GM12878 (cell line): Measurements from ENCODE around the gene ASIP. TPM values are rescaled to one million over a fixed set of nuclear protein-coding genes. Genes with fewer than 3 reads are reported as not detected.

Source experiments
- ATAC-seq: fragments of 200-7000 bp; cut with Tn5 transposase; 3 replicates; pipeline ENCODE4 v1.9.1; 2020; ENCODE audit warnings: mild to moderate bottlenecking, moderate library complexity
- BruUV-seq: library from RNA; stranded (reverse); fragments of 400-500 nt; replicated peaks from 2 replicates; lab custom pipeline; 2021; lab: Mats Ljungman, UMichigan
- CTCF ChIA-PET: fragments of 300-600 bp; sonication (Branson Sonifier 250); formaldehyde crosslinking; extraction: SDS; loops from one replicate; lab custom pipeline; 2021; ENCODE audit warnings: inconsistent platforms; lab: Yijun Ruan, JAX
- POLR2A ChIA-PET: fragments of 350-600 bp; formaldehyde crosslinking; extraction: SDS; loops from one replicate; lab custom pipeline; 2021; ENCODE audit warnings: inconsistent platforms; lab: Charles Lee
- RAD21 ChIA-PET: fragments of 300-600 bp; sonication (Branson Sonifier 250); formaldehyde crosslinking; loops from one replicate; lab custom pipeline; 2023; ENCODE audit warnings: antibody characterized with exemption; ENCODE audit not compliant: unreplicated experiment; lab: Charles Lee
- SMC1A ChIA-PET: fragments of 300-600 bp; sonication (Branson Sonifier 250); formaldehyde crosslinking; loops from one replicate; lab custom pipeline; 2023; ENCODE audit not compliant: unreplicated experiment, uncharacterized antibody; lab: Charles Lee
- DNase-seq: peaks from one replicate; pipeline ENCODE4 v3.0.0-alpha.2; 2011; ENCODE audit warnings: low read depth, low spot score
- FAIRE-seq: peaks from 3 replicates; lab custom pipeline; 2011; peaks lifted over from hg19 to GRCh38; lab: Jason Lieb, UNC
- H2AFZ ChIP-seq: 2 replicates; pipeline ENCODE4 v1.6.0; 2011; ENCODE audit warnings: low read depth, low read length, control low read depth; ENCODE audit not compliant: control insufficient read depth
- H3K27ac ChIP-seq: 2 replicates; pipeline ENCODE4 v1.5.1; 2011; ENCODE audit warnings: control low read depth; ENCODE audit not compliant: control insufficient read depth, insufficient read depth
- H3K27me3 ChIP-seq, 2 experiments: replicated peaks in 1 of 2; 2 replicates each; pipeline versions ENCODE4 v1.6.0 to v1.6.1; 2011; ENCODE audit warnings: low read length in 1 of 2; ENCODE audit not compliant: control insufficient read depth in 2 of 2, insufficient read depth in 2 of 2
- H3K36me3 ChIP-seq, 2 experiments: 2 replicates each; pipeline ENCODE4 v1.5.1; 2011; ENCODE audit warnings: low read length in 1 of 2; ENCODE audit not compliant: control insufficient read depth in 2 of 2, insufficient read depth in 2 of 2
- H3K4me1 ChIP-seq: 2 replicates; pipeline ENCODE4 v1.6.1; 2011; ENCODE audit warnings: mild to moderate bottlenecking, low read length, moderate library complexity, mixed read lengths; ENCODE audit not compliant: control insufficient read depth, insufficient read depth
- H3K4me2 ChIP-seq: 2 replicates; pipeline ENCODE4 v1.6.0; 2011; ENCODE audit warnings: control low read depth; ENCODE audit not compliant: control insufficient read depth, insufficient read depth
- H3K4me3 ChIP-seq: fragments of 200-600 bp; sonication (generic); 2 replicates; pipeline ENCODE4 v1.5.1; 2016
- H3K79me2 ChIP-seq: 2 replicates; pipeline ENCODE4 v1.6.0; 2011; ENCODE audit warnings: low read length; ENCODE audit not compliant: control insufficient read depth, insufficient read depth
- H3K9ac ChIP-seq: 2 replicates; pipeline ENCODE4 v1.8.0; 2011; ENCODE audit warnings: low read length, control low read depth, mixed read lengths; ENCODE audit not compliant: control insufficient read depth, insufficient read depth
- H3K9me3 ChIP-seq: replicated peaks from 3 replicates; pipeline ENCODE4 v1.5.1; 2011; ENCODE audit warnings: mild to moderate bottlenecking, low read length; ENCODE audit not compliant: control insufficient read depth, insufficient read depth
- H4K20me1 ChIP-seq: 2 replicates; pipeline ENCODE4 v1.6.0; 2011; ENCODE audit not compliant: control insufficient read depth, insufficient read depth
- ELK1 ChIP-seq: IDR thresholded peaks from 2 replicates; pipeline ENCODE4 v1.6.1; 2012; ENCODE audit warnings: low read depth, low read length, improper control_type of control experiment
- KDM1A ChIP-seq: fragments of 200-600 bp; sonication (generic); IDR thresholded peaks from 2 replicates; pipeline ENCODE4 v1.6.1; 2016; ENCODE audit warnings: borderline replicate concordance
- MYB ChIP-seq: fragments of 150-350 bp; IDR thresholded peaks from 2 replicates; pipeline ENCODE4 v1.6.1; 2014; ENCODE audit warnings: mild to moderate bottlenecking, low read depth, low read length, borderline replicate concordance
- NKRF ChIP-seq: fragments of 450-650 bp; conservative IDR thresholded peaks from 2 replicates; pipeline ENCODE4 v1.6.1; 2017; ENCODE audit warnings: mild to moderate bottlenecking, moderate library complexity
- PBX3 ChIP-seq: IDR thresholded peaks from 2 replicates; pipeline ENCODE4 v1.6.1; 2011; ENCODE audit warnings: mild to moderate bottlenecking, low read depth, low read length, moderate library complexity; ENCODE audit not compliant: insufficient replicate concordance
- POLR2AphosphoS5 ChIP-seq: IDR thresholded peaks from 2 replicates; pipeline ENCODE4 v1.6.1; 2011; ENCODE audit warnings: mild to moderate bottlenecking, low read length, inconsistent platforms
- POU2F2 ChIP-seq: IDR thresholded peaks from 3 replicates; pipeline ENCODE4 v1.6.1; 2011; ENCODE audit warnings: low read depth, mild to moderate bottlenecking, low read length, borderline replicate concordance
- RBBP5 ChIP-seq: fragments of 200-600 bp; sonication (generic); conservative IDR thresholded peaks from 2 replicates; pipeline ENCODE4 v1.6.1; 2016
- SIX5 ChIP-seq: IDR thresholded peaks from 2 replicates; pipeline ENCODE4 v1.6.1; 2011; ENCODE audit warnings: mild to moderate bottlenecking, low read depth, low read length, moderate library complexity; ENCODE audit not compliant: severe bottlenecking
- SUZ12 ChIP-seq: fragments of 200-600 bp; sonication (generic); IDR thresholded peaks from one replicate; pipeline ENCODE4 v1.6.1; 2018; ENCODE audit warnings: antibody characterized with exemption, mild to moderate bottlenecking; ENCODE audit not compliant: unreplicated experiment
- WGBS: methylation state at CpG from one replicate; pipeline ENCODE4 v1.1.6; 2016; ENCODE audit warnings: low lambda C conversion rate; ENCODE audit not compliant: insufficient replicate concordance, insufficient coverage; ENCODE audit errors: missing lambda C conversion rate; 5-methylcytosine and 5-hydroxymethylcytosine counted together
- in situ Hi-C: fragments of 300-500 bp; cut with MboI; formaldehyde crosslinking; loops from 9 replicates; pipeline ENCODE4 v1.14.3; 2018; ENCODE audit warnings: mixed read lengths
- intact Hi-C: fragments of 100-400 bp; cut with micrococcal nuclease; formaldehyde crosslinking; loops from one replicate; pipeline ENCODE4 v1.14.2; 2022; ENCODE audit not compliant: unreplicated experiment
- polyA plus RNA-seq, 11 experiments: library from polyadenylated mRNA; depleted of rRNA in 4 of 11; unstranded in 6 of 11; stranded (reverse) in 5 of 11; fragments of >200 nt; fragmentation: Nextera tagmentation in 4 of 11; fragmentation: Illumina TruSeq in 1 of 11; extraction: Ambion mirVana in 4 of 11; extraction: Trizol in 1 of 11; gene quantifications; 1 replicate in 1 of 11; 2 replicates in 10 of 11; pipeline versions ENCODE4 v1.2.1 to v1.2.3, GENCODE V29; 2011 to 2016; ENCODE audit warnings: inconsistent platforms in 2 of 11, missing spikeins in 2 of 11, low read depth in 1 of 11
- total RNA-seq, 4 experiments: library from RNA; depleted of rRNA in 3 of 4; stranded (reverse); fragments of >200 nt in 3 of 4; fragmentation: Illumina TruSeq in 1 of 4; extraction: Trizol in 1 of 4; gene quantifications; 2 replicates each; pipeline versions ENCODE4 v1.2.1 to v1.2.3, GENCODE V29; 2013 to 2021
- TF ChIP-seq, protein P1 (sequence below): fragments of 450-650 bp; IDR thresholded peaks from 2 replicates; pipeline ENCODE4 v1.6.1; 2017; ENCODE audit warnings: antibody characterized with exemption, mild to moderate bottlenecking, moderate library complexity
- TF ChIP-seq, protein P2 (sequence below): fragments of 450-650 bp; IDR thresholded peaks from 2 replicates; pipeline ENCODE4 v1.6.1; 2017; ENCODE audit warnings: low read depth, mild to moderate bottlenecking, moderate library complexity

The ASIP gene
- total and polyA plus RNA-seq, 10 of the 15 experiments (the other 5 are each of a cell fraction or from before 2014, with no cell fraction given), result 0.29 TPM; not detected in 9

DNA sequence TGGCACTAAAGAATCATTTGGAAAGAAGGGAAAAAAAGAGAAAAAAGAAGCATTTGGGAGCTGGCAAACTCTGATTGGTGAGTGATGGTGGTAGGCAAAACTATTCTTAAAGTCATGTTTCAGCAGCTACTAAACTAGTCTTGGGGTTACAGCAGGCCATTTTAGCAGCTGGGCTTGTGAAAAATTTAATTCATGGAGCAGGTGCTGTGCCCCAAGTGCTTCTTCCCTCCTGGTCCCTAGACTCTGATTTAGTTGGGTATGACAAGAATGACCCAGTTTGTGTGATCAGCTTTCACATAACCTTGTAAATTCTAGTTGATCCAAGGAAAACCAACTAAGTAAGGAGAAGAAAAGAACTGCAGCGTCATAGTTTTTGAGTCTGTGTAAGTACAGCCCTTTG is 1.1 kb upstream of the ASIP start:
- 100% methylated on average over 1 of the region's 1 CpG for WGBS
- Histone ChIP-seq H3K27ac (no peak overlapping the region), H3K36me3 (no peaks in the 10 kb centered on the region), H4K20me1 (no peaks in the 10 kb centered on the region), H3K4me3 (no peak overlapping the region), H3K27me3 (no peaks in the 10 kb centered on the region; a peak in 1 of 4 replicates), H3K79me2 (no peaks in the 10 kb centered on the region), H3K9ac (no peak overlapping the region), H2AFZ (no peak overlapping the region), H3K4me2 (no peak overlapping the region), H3K4me1 (no peaks in the 10 kb centered on the region; the same call in 1 of the 2 replicates), H3K9me3 (no peaks in the 10 kb centered on the region; the same call in 1 of the 3 replicates)
- FAIRE-seq (no peak), DNase-seq (no peak), ATAC-seq (no peak)
- no peak for TF ChIP-seq SIX5
- TF ChIP-seq PBX3, result no peak
- TF ChIP-seq ELK1, result no peak
- no peak for TF ChIP-seq SUZ12
- TF ChIP-seq, protein P1, sequence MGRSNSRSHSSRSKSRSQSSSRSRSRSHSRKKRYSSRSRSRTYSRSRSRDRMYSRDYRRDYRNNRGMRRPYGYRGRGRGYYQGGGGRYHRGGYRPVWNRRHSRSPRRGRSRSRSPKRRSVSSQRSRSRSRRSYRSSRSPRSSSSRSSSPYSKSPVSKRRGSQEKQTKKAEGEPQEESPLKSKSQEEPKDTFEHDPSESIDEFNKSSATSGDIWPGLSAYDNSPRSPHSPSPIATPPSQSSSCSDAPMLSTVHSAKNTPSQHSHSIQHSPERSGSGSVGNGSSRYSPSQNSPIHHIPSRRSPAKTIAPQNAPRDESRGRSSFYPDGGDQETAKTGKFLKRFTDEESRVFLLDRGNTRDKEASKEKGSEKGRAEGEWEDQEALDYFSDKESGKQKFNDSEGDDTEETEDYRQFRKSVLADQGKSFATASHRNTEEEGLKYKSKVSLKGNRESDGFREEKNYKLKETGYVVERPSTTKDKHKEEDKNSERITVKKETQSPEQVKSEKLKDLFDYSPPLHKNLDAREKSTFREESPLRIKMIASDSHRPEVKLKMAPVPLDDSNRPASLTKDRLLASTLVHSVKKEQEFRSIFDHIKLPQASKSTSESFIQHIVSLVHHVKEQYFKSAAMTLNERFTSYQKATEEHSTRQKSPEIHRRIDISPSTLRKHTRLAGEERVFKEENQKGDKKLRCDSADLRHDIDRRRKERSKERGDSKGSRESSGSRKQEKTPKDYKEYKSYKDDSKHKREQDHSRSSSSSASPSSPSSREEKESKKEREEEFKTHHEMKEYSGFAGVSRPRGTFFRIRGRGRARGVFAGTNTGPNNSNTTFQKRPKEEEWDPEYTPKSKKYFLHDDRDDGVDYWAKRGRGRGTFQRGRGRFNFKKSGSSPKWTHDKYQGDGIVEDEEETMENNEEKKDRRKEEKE, result no peak
- TF ChIP-seq, protein P2, sequence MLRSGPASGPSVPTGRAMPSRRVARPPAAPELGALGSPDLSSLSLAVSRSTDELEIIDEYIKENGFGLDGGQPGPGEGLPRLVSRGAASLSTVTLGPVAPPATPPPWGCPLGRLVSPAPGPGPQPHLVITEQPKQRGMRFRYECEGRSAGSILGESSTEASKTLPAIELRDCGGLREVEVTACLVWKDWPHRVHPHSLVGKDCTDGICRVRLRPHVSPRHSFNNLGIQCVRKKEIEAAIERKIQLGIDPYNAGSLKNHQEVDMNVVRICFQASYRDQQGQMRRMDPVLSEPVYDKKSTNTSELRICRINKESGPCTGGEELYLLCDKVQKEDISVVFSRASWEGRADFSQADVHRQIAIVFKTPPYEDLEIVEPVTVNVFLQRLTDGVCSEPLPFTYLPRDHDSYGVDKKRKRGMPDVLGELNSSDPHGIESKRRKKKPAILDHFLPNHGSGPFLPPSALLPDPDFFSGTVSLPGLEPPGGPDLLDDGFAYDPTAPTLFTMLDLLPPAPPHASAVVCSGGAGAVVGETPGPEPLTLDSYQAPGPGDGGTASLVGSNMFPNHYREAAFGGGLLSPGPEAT, result no peak
- TF ChIP-seq MYB, result no peak
- no peak for TF ChIP-seq RBBP5
- no peak for TF ChIP-seq NKRF
- no peak for TF ChIP-seq POU2F2
- TF ChIP-seq POLR2AphosphoS5, result no peak
- TF ChIP-seq KDM1A, result no peak
- ChIA-PET POLR2A (interaction anchor here (0.7 kb wide), 1 partner anchor 48 kb away, joined by 3 read pairs; no protein-coding TSS in a partner anchor), RAD21 (interaction anchor here (1.4 kb wide), 1 partner anchor 63 kb away, joined by 3 read pairs; no protein-coding TSS in a partner anchor), SMC1A (interaction anchor here (0.6 to 1.8 kb wide), 4 partner anchors 8 to 1018 kb away, joined by 3 to 5 read pairs (median 4); no protein-coding TSS in a partner anchor), CTCF (interaction anchor here (1.2 kb wide), 1 partner anchor 14 kb away, joined by 4 read pairs; no protein-coding TSS in a partner anchor)
- no TSS peak for BruUV-seq
- in situ Hi-C loops, result no loop called here
- intact Hi-C loops, result no loop called here
